ENCODE results near the gene PPP1R3E. TPM values are rescaled to one million over a fixed set of nuclear protein-coding genes. Genes with fewer than 3 reads are reported as not detected.

The PPP1R3E gene
- total RNA-seq, 1 experiment from 2014 or later = 3.9 TPM

DNA sequence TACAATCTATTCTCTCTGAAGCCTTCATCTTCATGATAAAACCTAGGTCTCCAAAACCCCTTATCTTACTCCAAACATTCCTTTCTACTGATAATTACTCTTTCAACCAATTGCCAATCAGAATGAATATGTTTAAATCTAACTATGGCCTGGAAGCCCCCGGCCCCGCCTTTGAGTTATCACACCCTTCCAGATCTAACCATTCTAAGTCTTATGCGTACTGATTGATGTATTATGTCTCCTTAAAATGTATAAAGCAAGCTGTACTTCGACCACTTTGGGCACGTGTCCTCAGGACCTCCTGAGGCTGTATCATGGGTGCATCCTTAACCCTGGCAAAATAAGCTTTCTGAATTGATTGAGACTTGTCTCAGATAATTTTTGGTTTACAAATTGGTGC is 33.0 kb upstream of the PPP1R3E start:
- no peak overlapping the region for H2BK15ac ChIP-seq (ENCODE audit: low read depth, low read length)
- no peak overlapping the region for H2BK20ac ChIP-seq (ENCODE audit: low read depth, low read length, poor library complexity, severe bottlenecking)
- H4K8ac ChIP-seq (replicated peaks; ENCODE audit: insufficient read length, low read depth, low read length) = no peak overlapping the region
- no peaks in the 10 kb centered on the region for H3K4me1 ChIP-seq (ENCODE audit: insufficient read depth, low read length)
- no peaks in the 10 kb centered on the region for H3K79me2 ChIP-seq (ENCODE audit: insufficient read depth, low read length)
- no peak overlapping the region for H3K56ac ChIP-seq (ENCODE audit: insufficient read length, low read depth, low read length)
- no peak overlapping the region for H3K27ac ChIP-seq (ENCODE audit: insufficient read length, low read depth, low read length)
- H3K27me3 ChIP-seq (ENCODE audit: insufficient read depth, low read length) = no peaks in the 10 kb centered on the region
- Mint-ChIP-seq H3K4me1 (no peaks in the 10 kb centered on the region), H3K36me3 (ENCODE audit: insufficient read depth in 1 of 3, low read depth in 3 of 3) (peaks cover 1 to 9% (median 9%) of the 10 kb centered on the region in 3 experiments), H3K4me3 (no peak overlapping the region), H3K9me3 (peaks cover 28 to 36% of the 10 kb centered on the region in 2 experiments), H3K27me3 (ENCODE audit: low read depth) (peaks cover 35% of the 10 kb centered on the region), H3K27ac (no peak overlapping the region; a peak in 1 of 7 replicates)
- WGBS (ENCODE audit: extremely low coverage, insufficient read length, low lambda C conversion rate) = no CpG with 5 or more reads among the region's 5 CpGs
- H2BK120ac ChIP-seq (ENCODE audit: low read depth, low read length, poor library complexity, severe bottlenecking) = no peak overlapping the region
- no peak overlapping the region for H3K4me2 ChIP-seq (ENCODE audit: insufficient read depth, insufficient read length, low read length)
- H2AFZ ChIP-seq (ENCODE audit: low read length) = no peak overlapping the region
- no peak overlapping the region for H3K9ac ChIP-seq (ENCODE audit: extremely low read depth, insufficient read length, low read length)
- no peak overlapping the region for H3T11ph ChIP-seq (ENCODE audit: low read length)
- no peak overlapping the region for H4K5ac ChIP-seq (ENCODE audit: insufficient read length, low read depth, low read length)
- H2BK12ac ChIP-seq (ENCODE audit: insufficient read length, low read depth, low read length) = no peak overlapping the region
- no peaks in the 10 kb centered on the region for H3K9me3 ChIP-seq (ENCODE audit: control insufficient read depth, low read depth, low read length)
- DNase-seq = no peak
- H2AK5ac ChIP-seq (ENCODE audit: insufficient read length, low read length) = no peak overlapping the region
- H3K23me2 ChIP-seq (ENCODE audit: insufficient read length, low read depth, low read length, poor library complexity, severe bottlenecking) = no peaks in the 10 kb centered on the region
- H3K4ac ChIP-seq (ENCODE audit: low read depth, low read length) = no peak overlapping the region
- no peaks in the 10 kb centered on the region for H3K79me1 ChIP-seq (ENCODE audit: insufficient read depth, low read depth, low read length, poor library complexity, severe bottlenecking)
- no peaks in the 10 kb centered on the region for H4K20me1 ChIP-seq (ENCODE audit: control insufficient read depth, insufficient read depth, insufficient read length)
- TF ChIP-seq, protein P1, sequence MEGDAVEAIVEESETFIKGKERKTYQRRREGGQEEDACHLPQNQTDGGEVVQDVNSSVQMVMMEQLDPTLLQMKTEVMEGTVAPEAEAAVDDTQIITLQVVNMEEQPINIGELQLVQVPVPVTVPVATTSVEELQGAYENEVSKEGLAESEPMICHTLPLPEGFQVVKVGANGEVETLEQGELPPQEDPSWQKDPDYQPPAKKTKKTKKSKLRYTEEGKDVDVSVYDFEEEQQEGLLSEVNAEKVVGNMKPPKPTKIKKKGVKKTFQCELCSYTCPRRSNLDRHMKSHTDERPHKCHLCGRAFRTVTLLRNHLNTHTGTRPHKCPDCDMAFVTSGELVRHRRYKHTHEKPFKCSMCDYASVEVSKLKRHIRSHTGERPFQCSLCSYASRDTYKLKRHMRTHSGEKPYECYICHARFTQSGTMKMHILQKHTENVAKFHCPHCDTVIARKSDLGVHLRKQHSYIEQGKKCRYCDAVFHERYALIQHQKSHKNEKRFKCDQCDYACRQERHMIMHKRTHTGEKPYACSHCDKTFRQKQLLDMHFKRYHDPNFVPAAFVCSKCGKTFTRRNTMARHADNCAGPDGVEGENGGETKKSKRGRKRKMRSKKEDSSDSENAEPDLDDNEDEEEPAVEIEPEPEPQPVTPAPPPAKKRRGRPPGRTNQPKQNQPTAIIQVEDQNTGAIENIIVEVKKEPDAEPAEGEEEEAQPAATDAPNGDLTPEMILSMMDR (conservative IDR thresholded peaks at IDR 0.05) = no peak
- no peak overlapping the region for H3K18ac ChIP-seq (ENCODE audit: insufficient read length, low read depth, low read length)
- no peak overlapping the region for H4K91ac ChIP-seq (ENCODE audit: insufficient read length, low read depth, low read length)
- H3K23ac ChIP-seq (ENCODE audit: insufficient read length, low read depth, low read length) = no peak overlapping the region
- H3K14ac ChIP-seq (ENCODE audit: insufficient read depth, low read length) = no peak overlapping the region
- no peak overlapping the region for H2BK5ac ChIP-seq (ENCODE audit: insufficient read length, low read length)

Data from H9 (cell line).